ENCODE results near the gene RAB26.
"Not testable (repeated sequence)": the region's sequence is repeated elsewhere in the genome, so short reads cannot be mapped to it uniquely, and the experiment has no call there.

The RAB26 gene

GRCh38 chr16:2133797-2134196 lies 14.6 kb upstream of the RAB26 start:
- not testable (repeated sequence) for H3K27ac ChIP-seq; H3K36me3 ChIP-seq (ENCODE audit: insufficient read depth, low read length); DNase-seq (ENCODE audit: low read depth, low spot score); H3K9me3 ChIP-seq (ENCODE audit: low read depth, low read length); H3K4me3 ChIP-seq; H3K9ac ChIP-seq (ENCODE audit: insufficient read length)

DNA sequence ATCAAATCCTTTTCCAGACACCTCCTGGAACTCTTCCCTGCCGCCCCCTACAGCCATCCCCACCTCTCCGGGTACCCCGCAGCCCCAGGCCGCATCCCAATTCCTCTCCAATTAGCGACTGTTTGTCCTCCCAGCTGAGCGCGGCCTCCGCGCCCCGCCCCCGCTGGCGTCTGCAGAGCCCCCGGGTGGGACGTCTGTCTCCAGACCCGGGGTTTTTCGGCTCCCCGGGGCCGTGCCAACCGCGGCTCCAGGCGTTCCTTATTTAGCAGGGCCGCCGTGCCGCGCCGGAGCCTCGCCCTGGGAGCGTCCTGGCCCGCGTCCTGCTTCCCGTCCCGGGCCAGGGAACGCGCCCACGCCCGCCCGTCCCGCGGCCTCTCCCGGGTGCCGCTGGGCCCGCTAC lies 13.4 kb upstream of the RAB26 start:
- not testable (repeated sequence) for DNase-seq (ENCODE audit: low read depth, low spot score); H3K9me3 ChIP-seq (ENCODE audit: low read depth, low read length); H3K36me3 ChIP-seq (ENCODE audit: insufficient read depth, low read length); H3K27ac ChIP-seq
- Histone ChIP-seq H3K9ac (ENCODE audit: insufficient read length) (peak overlapping the region; percentile 41), H3K4me3 (peak overlapping the region; percentile 71)

GRCh38 chr16:2135770-2136490 lies 12.5 kb upstream of the RAB26 start, which contains the start of gene PKD1:
Gene PKD1, minus strand, starts transcription at chr16:2135898. Its CDS starts 209 bp downstream, at chr16:2135689.
- DNase-seq (ENCODE audit: low read depth, low spot score); H3K9me3 ChIP-seq (ENCODE audit: low read depth, low read length); H3K27ac ChIP-seq; H3K36me3 ChIP-seq (ENCODE audit: insufficient read depth, low read length): not testable (repeated sequence)
- H3K4me3 ChIP-seq, result peak within 1 kb of the TSS; percentile 73
- TF ChIP-seq POLR2AphosphoS5 (IDR thresholded peaks at IDR 0.05; ENCODE audit: borderline replicate concordance, low read depth, low read length), result peak; percentile 48; the same call in 1 of the 2 replicates
- peak within 1 kb of the TSS; percentile 41 for H3K9ac ChIP-seq (ENCODE audit: insufficient read length)

- no peaks in the 10 kb centered on the region for H3K9me3 ChIP-seq (ENCODE audit: low read depth, low read length)
- no peak for DNase-seq (ENCODE audit: low read depth, low spot score)
- H3K9ac ChIP-seq (ENCODE audit: insufficient read length), result no peak overlapping the region
- H3K4me3 ChIP-seq, result no peak overlapping the region
- no peak overlapping the region for H3K27ac ChIP-seq
- TF ChIP-seq EZH2 (IDR thresholded peaks at IDR 0.05) (no peak), POLR2AphosphoS5 (IDR thresholded peaks at IDR 0.05; ENCODE audit: borderline replicate concordance, low read depth, low read length) (no peak), FOXP2 (optimal IDR thresholded peaks at IDR 0.05; ENCODE audit: control extremely low read depth, extremely low read length, insufficient read depth) (no peak)
- H3K36me3 ChIP-seq (ENCODE audit: insufficient read depth, low read length), result no peaks in the 10 kb centered on the region
These were observed 5.2 kb upstream of the RAB26 start for GRCh38 chr16:2142942-2143877.

DNA sequence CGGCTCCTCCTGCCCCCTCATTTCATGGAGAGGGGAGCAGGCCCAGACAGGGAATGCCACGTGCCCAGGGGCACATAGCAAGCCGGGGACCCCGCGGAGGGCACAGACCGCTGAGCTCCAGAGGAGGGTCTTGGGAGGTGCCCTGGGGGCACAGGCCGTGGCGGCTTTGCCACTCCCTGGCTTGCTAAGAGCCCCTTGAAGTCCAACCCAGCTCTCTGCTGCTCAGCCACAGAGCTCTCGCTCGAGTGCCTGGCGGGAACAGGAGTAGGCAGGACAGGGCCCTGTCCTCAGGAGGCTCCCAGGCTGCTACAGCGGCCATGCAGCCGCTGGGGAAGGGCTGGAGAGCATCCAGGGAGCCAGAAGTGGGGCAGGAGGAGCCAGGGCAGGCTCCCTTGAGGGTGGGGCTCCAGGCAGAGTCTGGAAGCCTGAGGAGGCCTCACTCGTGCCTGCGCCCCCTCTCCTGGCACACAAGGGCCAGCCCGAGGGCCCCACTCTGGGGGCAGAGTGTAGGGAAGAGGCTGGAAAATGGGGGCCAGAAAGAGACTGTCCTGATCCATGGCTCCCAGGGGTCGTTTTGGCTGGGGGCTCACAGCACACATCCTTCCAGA lies 4.4 kb upstream of the RAB26 start:
- Histone ChIP-seq H3K4me3 (no peak overlapping the region), H3K9me3 (ENCODE audit: low read depth, low read length) (no peaks in the 10 kb centered on the region), H3K9ac (ENCODE audit: insufficient read length) (no peak overlapping the region), H3K27ac (no peak overlapping the region), H3K36me3 (ENCODE audit: insufficient read depth, low read length) (no peaks in the 10 kb centered on the region)
- TF ChIP-seq POLR2AphosphoS5 (IDR thresholded peaks at IDR 0.05; ENCODE audit: borderline replicate concordance, low read depth, low read length), result no peak
- no peak for DNase-seq (ENCODE audit: low read depth, low spot score)

GRCh38 chr16:2145843-2146242 lies 2.6 kb upstream of the RAB26 start:
- H3K9me3 ChIP-seq (ENCODE audit: low read depth, low read length), result no peaks in the 10 kb centered on the region
- no peak for TF ChIP-seq POLR2AphosphoS5 (IDR thresholded peaks at IDR 0.05; ENCODE audit: borderline replicate concordance, low read depth, low read length)
- no peak for TF ChIP-seq EZH2 (IDR thresholded peaks at IDR 0.05)
- TF ChIP-seq FOXP2 (optimal IDR thresholded peaks at IDR 0.05; ENCODE audit: control extremely low read depth, extremely low read length, insufficient read depth), result no peak
- no peak overlapping the region for H3K9ac ChIP-seq (ENCODE audit: insufficient read length)
- H3K27ac ChIP-seq, result no peak overlapping the region
- no peaks in the 10 kb centered on the region for H3K36me3 ChIP-seq (ENCODE audit: insufficient read depth, low read length)
- no peak overlapping the region for H3K4me3 ChIP-seq
- no peak for DNase-seq (ENCODE audit: low read depth, low spot score)

- Histone ChIP-seq H3K9ac (ENCODE audit: insufficient read length) (no peak overlapping the region), H3K9me3 (ENCODE audit: low read depth, low read length) (no peaks in the 10 kb centered on the region), H3K4me3 (no peak overlapping the region), H3K36me3 (ENCODE audit: insufficient read depth, low read length) (peaks cover 6% of the 10 kb centered on the region), H3K27ac (no peak overlapping the region)
- no peak for TF ChIP-seq POLR2AphosphoS5 (IDR thresholded peaks at IDR 0.05; ENCODE audit: borderline replicate concordance, low read depth, low read length)
- TF ChIP-seq FOXP2 (optimal IDR thresholded peaks at IDR 0.05; ENCODE audit: control extremely low read depth, extremely low read length, insufficient read depth), result no peak
- TF ChIP-seq EZH2 (IDR thresholded peaks at IDR 0.05), result no peak
- DNase-seq (ENCODE audit: low read depth, low spot score), result no peak
These were observed 1.0 kb upstream of the RAB26 start for GRCh38 chr16:2147378-2147777.

DNA sequence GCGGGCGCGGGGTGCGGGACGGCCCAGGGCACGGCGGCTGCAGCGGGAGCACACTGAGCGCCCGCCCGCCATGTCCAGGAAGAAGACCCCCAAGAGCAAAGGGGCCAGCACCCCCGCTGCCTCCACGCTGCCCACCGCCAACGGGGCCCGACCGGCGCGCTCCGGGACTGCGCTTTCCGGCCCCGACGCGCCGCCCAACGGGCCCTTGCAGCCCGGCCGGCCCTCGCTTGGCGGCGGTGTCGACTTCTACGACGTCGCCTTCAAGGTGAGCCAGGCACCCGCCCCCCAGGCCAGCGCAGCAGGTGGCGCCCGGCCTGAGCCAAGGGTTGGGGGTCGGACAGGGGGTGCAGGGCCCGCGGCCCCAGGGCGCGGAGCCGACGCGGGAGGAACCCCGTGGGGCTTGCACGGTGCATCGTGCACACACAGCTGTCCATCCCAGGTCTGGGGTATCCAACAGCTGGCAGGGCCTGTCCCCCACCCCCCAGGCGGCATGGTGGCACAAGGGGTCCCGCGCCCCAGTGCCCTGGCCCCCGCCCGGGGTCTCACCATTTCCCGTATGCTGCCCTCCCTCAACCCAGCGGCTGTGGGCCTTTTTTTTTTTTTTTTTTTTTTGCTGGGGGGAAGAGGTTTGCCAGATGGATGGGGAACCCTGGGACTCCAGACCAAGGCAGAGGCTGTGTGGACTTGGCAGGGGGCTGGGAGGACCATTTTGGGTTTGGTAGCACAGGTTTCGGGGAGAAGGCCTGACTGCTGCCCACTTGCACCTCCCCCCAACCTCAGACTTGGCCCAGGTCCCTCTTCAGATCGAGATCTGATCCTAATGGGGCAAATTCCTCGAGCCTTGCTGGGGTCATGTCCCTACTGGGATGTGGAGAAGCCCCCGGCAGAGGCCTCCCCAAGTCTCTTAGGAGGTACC lies 547 bp downstream of the RAB26 start:
- TF ChIP-seq FOXP2 (optimal IDR thresholded peaks at IDR 0.05; ENCODE audit: control extremely low read depth, extremely low read length, insufficient read depth) (no peak), POLR2AphosphoS5 (IDR thresholded peaks at IDR 0.05; ENCODE audit: borderline replicate concordance, low read depth, low read length) (no peak), EZH2 (IDR thresholded peaks at IDR 0.05) (no peak)
- H3K4me3 ChIP-seq, result peak overlapping the region; percentile 84
- H3K27ac ChIP-seq, result no peak overlapping the region
- no peaks in the 10 kb centered on the region for H3K9me3 ChIP-seq (ENCODE audit: low read depth, low read length)
- no peak for DNase-seq (ENCODE audit: low read depth, low spot score)
- H3K36me3 ChIP-seq (ENCODE audit: insufficient read depth, low read length), result peaks cover 22% of the 10 kb centered on the region
- H3K9ac ChIP-seq (ENCODE audit: insufficient read length), result peak overlapping the region; percentile 62
